ENCODE results near the gene CRLF2. TPM values are rescaled to one million over a fixed set of nuclear protein-coding genes. Genes with fewer than 3 reads are reported as not detected.
"Not testable (repeated sequence)": the region's sequence is repeated elsewhere in the genome, so short reads cannot be mapped to it uniquely, and the experiment has no call there.

The CRLF2 gene
- total RNA-seq, 4 donors from 2014 or later, result not detected

DNA sequence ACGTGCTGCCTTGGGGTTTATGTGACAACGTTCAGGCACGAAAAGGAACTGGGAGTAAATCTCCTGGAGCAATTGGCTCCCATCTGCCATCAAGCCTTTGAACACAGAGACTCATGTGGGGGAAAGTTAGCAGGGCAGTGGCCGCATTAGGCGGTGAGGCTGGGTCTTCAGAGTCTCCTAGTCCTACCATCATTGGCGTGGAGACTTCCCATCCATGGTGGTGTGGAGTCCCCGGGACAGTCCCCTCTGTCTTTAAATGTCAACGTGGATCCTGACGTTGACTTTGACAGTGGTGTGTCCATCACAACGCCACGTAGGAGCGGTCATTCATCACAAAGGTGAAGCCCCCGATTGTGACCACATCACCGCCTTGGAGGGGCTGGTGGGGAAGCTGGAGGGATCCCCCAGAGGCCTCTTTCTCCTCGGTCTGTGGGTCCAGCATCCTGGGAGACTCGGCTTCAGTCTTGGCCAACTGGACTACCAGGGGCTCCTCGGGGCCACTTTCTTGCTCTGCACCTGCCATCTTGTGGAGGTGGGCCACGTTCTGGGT lies 21.8 kb downstream of the CRLF2 start:
- no peak for DNase-seq
- H3K4me1 ChIP-seq, result no peaks in the 10 kb centered on the region
- no peak for TF ChIP-seq POLR2A (IDR thresholded peaks at IDR 0.05)
- TF ChIP-seq, protein P1, sequence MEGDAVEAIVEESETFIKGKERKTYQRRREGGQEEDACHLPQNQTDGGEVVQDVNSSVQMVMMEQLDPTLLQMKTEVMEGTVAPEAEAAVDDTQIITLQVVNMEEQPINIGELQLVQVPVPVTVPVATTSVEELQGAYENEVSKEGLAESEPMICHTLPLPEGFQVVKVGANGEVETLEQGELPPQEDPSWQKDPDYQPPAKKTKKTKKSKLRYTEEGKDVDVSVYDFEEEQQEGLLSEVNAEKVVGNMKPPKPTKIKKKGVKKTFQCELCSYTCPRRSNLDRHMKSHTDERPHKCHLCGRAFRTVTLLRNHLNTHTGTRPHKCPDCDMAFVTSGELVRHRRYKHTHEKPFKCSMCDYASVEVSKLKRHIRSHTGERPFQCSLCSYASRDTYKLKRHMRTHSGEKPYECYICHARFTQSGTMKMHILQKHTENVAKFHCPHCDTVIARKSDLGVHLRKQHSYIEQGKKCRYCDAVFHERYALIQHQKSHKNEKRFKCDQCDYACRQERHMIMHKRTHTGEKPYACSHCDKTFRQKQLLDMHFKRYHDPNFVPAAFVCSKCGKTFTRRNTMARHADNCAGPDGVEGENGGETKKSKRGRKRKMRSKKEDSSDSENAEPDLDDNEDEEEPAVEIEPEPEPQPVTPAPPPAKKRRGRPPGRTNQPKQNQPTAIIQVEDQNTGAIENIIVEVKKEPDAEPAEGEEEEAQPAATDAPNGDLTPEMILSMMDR (IDR thresholded peaks at IDR 0.05), result no peak
- WGBS, 2 donors, result 79 to 84% methylated on average over 15 to 16 of the region's 18 CpGs
- H3K27ac ChIP-seq, result no peak overlapping the region
- intact Hi-C loops (cut with DNase I), result no loop called here
- no peaks in the 10 kb centered on the region for H3K27me3 ChIP-seq
- no peak overlapping the region for H3K4me3 ChIP-seq (replicated peaks in 1 of 3)
- H3K36me3 ChIP-seq, result no peaks in the 10 kb centered on the region
- no peaks in the 10 kb centered on the region for H3K9me3 ChIP-seq

DNA sequence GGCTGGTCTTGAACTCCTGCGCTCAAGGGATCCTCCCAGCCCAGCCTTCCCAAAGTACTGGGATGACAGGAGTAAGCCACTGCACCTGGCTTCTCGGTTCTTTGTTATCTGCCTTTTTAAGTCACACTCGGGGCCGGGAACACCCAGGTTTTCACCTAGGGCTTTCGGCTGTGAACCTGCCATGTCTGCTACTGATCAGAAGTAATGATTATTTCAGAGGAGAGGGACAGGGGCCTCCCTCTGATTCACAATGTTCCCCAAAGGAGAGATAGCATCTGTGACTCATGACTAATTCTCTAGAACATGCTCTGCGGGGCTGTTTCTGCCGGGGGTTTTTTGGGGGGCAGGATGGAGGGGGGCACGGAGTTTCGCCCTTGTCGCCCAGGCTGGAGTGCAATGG lies 26.9 kb downstream of the CRLF2 start:
- no peak overlapping the region for H3K4me3 ChIP-seq (replicated peaks in 1 of 3)
- DNase-seq, result no peak
- no peak overlapping the region for H3K27ac ChIP-seq
- no peaks in the 10 kb centered on the region for H3K9me3 ChIP-seq
- H3K4me1 ChIP-seq, result no peaks in the 10 kb centered on the region
- intact Hi-C loops (cut with DNase I), result no loop called here
- TF ChIP-seq POLR2A (IDR thresholded peaks at IDR 0.05), result no peak
- TF ChIP-seq, protein P1 (IDR thresholded peaks at IDR 0.05), result no peak
- H3K27me3 ChIP-seq, result no peaks in the 10 kb centered on the region
- H3K36me3 ChIP-seq, result no peaks in the 10 kb centered on the region
- WGBS, 2 donors, result 78 to 87% methylated on average over 9 to 10 of the region's 10 CpGs

DNA sequence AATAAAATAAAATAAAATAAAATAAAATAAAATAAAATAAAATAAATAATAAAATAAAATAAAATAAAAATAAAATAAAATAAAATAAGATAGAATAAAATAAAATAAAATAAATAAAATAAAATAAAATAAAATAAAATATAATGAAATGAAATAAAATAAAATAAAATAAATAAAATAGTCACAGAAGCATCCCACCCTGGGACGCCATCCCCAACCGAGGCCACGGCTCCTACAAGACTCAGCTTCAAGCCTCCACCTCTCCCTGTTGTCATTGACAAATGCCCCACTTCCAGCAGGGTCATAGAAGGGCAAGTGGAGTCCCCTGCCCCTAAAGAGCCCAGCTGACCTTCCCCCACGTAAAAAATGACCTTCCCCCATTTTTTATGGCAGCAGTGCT lies 30.2 kb downstream of the CRLF2 start:
- no peak for DNase-seq
- Histone ChIP-seq H3K36me3 (no peaks in the 10 kb centered on the region), H3K4me3 (replicated peaks in 1 of 3) (no peak overlapping the region), H3K9me3 (no peaks in the 10 kb centered on the region), H3K27me3 (no peaks in the 10 kb centered on the region), H3K4me1 (no peaks in the 10 kb centered on the region), H3K27ac (no peak overlapping the region)
- 74 to 83% methylated on average over 4 of the region's 4 CpGs for WGBS, 2 donors
- intact Hi-C loops (cut with DNase I), result no loop called here
- TF ChIP-seq POLR2A (IDR thresholded peaks at IDR 0.05), result no peak
- TF ChIP-seq, protein P1 (IDR thresholded peaks at IDR 0.05), result no peak

DNA sequence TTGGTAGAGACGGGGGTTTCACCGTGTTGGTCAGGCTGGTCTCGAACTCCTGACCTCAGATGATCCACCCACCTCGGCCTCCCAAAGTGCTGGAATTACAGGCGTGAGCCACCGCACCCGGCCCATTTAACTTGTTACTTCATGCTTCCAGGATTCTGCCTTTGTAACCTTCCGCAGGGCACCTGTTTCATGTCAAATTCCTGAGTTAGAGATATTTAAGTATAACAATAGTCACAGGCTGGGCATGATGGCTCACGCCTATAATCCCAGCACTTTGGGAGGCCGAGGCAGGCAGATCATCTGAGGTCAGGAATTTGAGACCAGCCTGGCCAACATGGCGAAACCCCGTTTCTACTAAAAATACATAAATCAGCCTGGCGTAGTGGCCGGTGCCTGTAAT lies 30.8 kb downstream of the CRLF2 start:
- H3K9me3 ChIP-seq; H3K27me3 ChIP-seq; H3K4me3 ChIP-seq (replicated peaks in 1 of 3); H3K27ac ChIP-seq; H3K4me1 ChIP-seq; H3K36me3 ChIP-seq; DNase-seq; intact Hi-C loops (cut with DNase I): not testable (repeated sequence)
- WGBS, 2 donors, result 86 to 87% methylated on average over 13 to 14 of the region's 14 CpGs

DNA sequence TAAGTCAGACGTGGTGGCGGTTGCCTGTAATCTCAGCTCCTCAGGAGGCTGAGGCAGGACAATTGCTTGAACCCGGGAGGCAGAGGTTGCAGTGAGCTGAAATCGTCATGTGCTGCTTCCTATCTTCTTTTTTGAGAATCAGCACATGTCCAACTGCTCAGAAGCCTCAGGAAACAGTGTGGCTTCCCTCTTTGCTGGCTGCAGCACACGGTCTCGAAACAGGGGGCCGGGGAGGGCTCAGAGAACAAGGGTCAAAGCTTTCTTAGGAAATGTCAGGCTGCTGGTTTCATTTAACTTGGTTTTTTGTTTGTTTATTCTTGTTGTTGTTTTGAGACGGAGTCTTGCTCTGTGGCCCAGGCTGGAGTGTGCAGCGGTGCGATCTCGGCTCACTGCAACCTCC lies 31.3 kb downstream of the CRLF2 start:
- Histone ChIP-seq H3K9me3 (no peaks in the 10 kb centered on the region), H3K27me3 (no peaks in the 10 kb centered on the region), H3K4me1 (no peaks in the 10 kb centered on the region), H3K4me3 (replicated peaks in 1 of 3) (no peak overlapping the region), H3K36me3 (no peaks in the 10 kb centered on the region), H3K27ac (no peak overlapping the region)
- no peak for DNase-seq
- WGBS, 2 donors, result 70 to 75% methylated on average over 11 of the region's 11 CpGs
- intact Hi-C loops (cut with DNase I), result no loop called here
- TF ChIP-seq, protein P1 (IDR thresholded peaks at IDR 0.05), result no peak
- no peak for TF ChIP-seq POLR2A (IDR thresholded peaks at IDR 0.05)
